GM13977 (cell line): ENCODE results near the gene CACNA1S.
A peak's percentile ranks its signal among the peaks of the same experiment; 100 is the strongest.

Experiments used
- DNase-seq: peaks from one replicate; pipeline ENCODE4 v3.0.0; 2012; ENCODE audit warnings: low spot score
- CTCF ChIP-seq: IDR thresholded peaks from 2 replicates; pipeline ENCODE4 v1.5.1; 2012; ENCODE audit warnings: mild to moderate bottlenecking, control low read depth; ENCODE audit not compliant: insufficient read depth; ENCODE audit errors: extremely low read depth, missing control alignments
- in situ Hi-C: fragments of 300-500 bp; cut with MboI; formaldehyde crosslinking; loops from one replicate; pipeline ENCODE4 v1.12.0; 2022; ENCODE audit warnings: low sequenced_read_pairs, low pct_unique_long_range_greater_than_20kb, mixed read lengths, inconsistent platforms; ENCODE audit not compliant: unreplicated experiment

Gene CACNA1S

GRCh38 chr1:201090541-201090940 lies 21.7 kb downstream of the CACNA1S start:
- DNase-seq, result no peak
- in situ Hi-C loops, result no loop called here
- TF ChIP-seq CTCF, result no peak

- in situ Hi-C loops, result no loop called here
- no peak for DNase-seq
- TF ChIP-seq CTCF, result no peak
These were observed 22.6 kb downstream of the CACNA1S start for GRCh38 chr1:201089596-201089995.

- DNase-seq, result no peak
- in situ Hi-C loops, result no loop called here
- no peak for TF ChIP-seq CTCF
These were observed 23.2 kb downstream of the CACNA1S start for GRCh38 chr1:201088901-201089525.

- TF ChIP-seq CTCF, result no peak
- in situ Hi-C loops, result no loop called here
- DNase-seq, result no peak
These were observed 23.8 kb downstream of the CACNA1S start for GRCh38 chr1:201088395-201088794.

GRCh38 chr1:201085902-201086735 lies 26.1 kb downstream of the CACNA1S start:
- in situ Hi-C loops, result no loop called here
- peak; percentile 80 for DNase-seq
- TF ChIP-seq CTCF, result peak; percentile 62

GRCh38 chr1:201084295-201084694 lies 27.9 kb downstream of the CACNA1S start:
- in situ Hi-C loops, result no loop called here

More at GRCh38 chr1:201084295-201084694, 27.9 kb downstream of the CACNA1S start:
- no peak for DNase-seq
- no peak for TF ChIP-seq CTCF
